Type B pancreatic cell (in vitro differentiated cells): ENCODE results near the gene CAMKMT. TPM values are rescaled to one million over a fixed set of nuclear protein-coding genes. Genes with fewer than 3 reads are reported as not detected.

Source experiments
- DNase-seq: peaks from one replicate; pipeline ENCODE4 v3.0.0; 2021; ENCODE audit warnings: mixed read lengths; ENCODE audit not compliant: unreplicated experiment; ENCODE audit errors: extremely low spot score
- H3K27ac Mint-ChIP-seq: 2 replicates; pipeline ENCODE4 v1.8.0; 2021; ENCODE audit warnings: mild to moderate bottlenecking, mixed read lengths
- H3K27me3 Mint-ChIP-seq: 2 replicates; pipeline ENCODE4 v1.8.0; 2021; ENCODE audit warnings: mixed read lengths
- H3K36me3 Mint-ChIP-seq: 2 replicates; pipeline ENCODE4 v1.8.0; 2021; ENCODE audit warnings: mixed read lengths
- H3K4me1 Mint-ChIP-seq: one replicate; pipeline ENCODE4 v1.8.0; 2021; ENCODE audit warnings: mixed read lengths; ENCODE audit not compliant: unreplicated experiment
- H3K4me3 Mint-ChIP-seq: 2 replicates; pipeline ENCODE4 v1.8.0; 2021; ENCODE audit warnings: mild to moderate bottlenecking, mixed read lengths
- H3K9me3 Mint-ChIP-seq: 2 replicates; pipeline ENCODE4 v1.8.0; 2021; ENCODE audit warnings: mixed read lengths
- CTCF ChIP-seq: fragments of 200-600 bp; sonication (generic); conservative IDR thresholded peaks from 2 replicates; pipeline ENCODE4 v1.5.0; 2021; ENCODE audit warnings: antibody characterized with exemption, mild to moderate bottlenecking
- total RNA-seq: library from RNA; stranded (reverse); gene quantifications from 2 replicates; pipeline ENCODE4 v1.2.1, GENCODE V29; 2021; ENCODE audit warnings: low replicate concordance

CAMKMT gene
- total RNA-seq, 1 donor from 2014 or later, result 7.7 TPM

DNA sequence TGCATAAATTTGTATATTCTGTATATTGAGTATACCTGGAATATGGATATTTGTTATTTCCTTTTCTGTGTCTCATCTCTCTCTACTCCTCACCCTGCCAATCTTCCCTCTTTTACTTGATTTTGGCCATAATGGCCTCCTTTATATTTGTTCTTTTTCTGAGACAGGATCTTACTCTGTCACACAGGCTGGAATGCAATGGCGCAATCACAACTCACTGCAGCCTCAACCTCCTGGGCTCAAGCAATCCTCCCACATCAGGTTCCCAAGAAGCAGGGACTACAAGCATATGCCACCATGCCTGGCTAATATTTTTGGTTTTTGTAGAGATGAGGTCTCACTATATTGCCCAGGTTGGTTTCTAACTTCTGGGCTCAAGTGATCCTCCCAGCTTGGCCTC lies 30.9 kb upstream of the CAMKMT start:
- H3K4me1 Mint-ChIP-seq, result no peaks in the 10 kb centered on the region
- no peak for DNase-seq
- H3K27ac Mint-ChIP-seq, result no peak overlapping the region

GRCh38 chr2:44333994-44334393 lies 27.8 kb upstream of the CAMKMT start:
- TF ChIP-seq CTCF, result no peak
- DNase-seq, result no peak
- H3K27ac Mint-ChIP-seq, result no peak overlapping the region
- H3K9me3 Mint-ChIP-seq, result no peaks in the 10 kb centered on the region
- H3K4me1 Mint-ChIP-seq, result no peaks in the 10 kb centered on the region
- no peaks in the 10 kb centered on the region for H3K27me3 Mint-ChIP-seq
- peaks cover 27% of the 10 kb centered on the region for H3K36me3 Mint-ChIP-seq
- H3K4me3 Mint-ChIP-seq, result no peak overlapping the region

More for the DNA sequence above, 30.9 kb upstream of the CAMKMT start:
- TF ChIP-seq CTCF, result no peak
- Mint-ChIP-seq H3K4me3 (no peak overlapping the region), H3K27me3 (no peaks in the 10 kb centered on the region), H3K9me3 (no peaks in the 10 kb centered on the region), H3K36me3 (peaks cover 26% of the 10 kb centered on the region)

- no peak overlapping the region for H3K4me3 Mint-ChIP-seq
Observed at GRCh38 chr2:44335806-44336538, 25.8 kb upstream of the CAMKMT start.

DNA sequence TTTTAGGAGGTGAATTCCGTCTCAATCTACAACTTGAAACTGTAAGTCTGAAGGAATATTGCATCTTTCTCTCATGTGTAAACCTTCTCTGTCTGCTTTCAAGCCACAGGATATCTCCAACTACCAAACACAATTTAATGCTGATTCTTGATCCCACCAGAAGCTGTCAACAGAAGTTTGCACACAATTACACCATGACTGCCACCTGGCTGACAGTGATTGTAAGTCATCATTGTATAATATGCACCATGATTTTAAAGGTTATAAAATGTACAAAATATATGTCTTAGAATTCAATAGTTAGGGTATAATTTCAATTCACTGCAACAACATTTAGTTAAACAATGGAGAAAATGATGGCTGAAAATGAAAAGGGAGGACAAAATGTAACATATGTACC lies 18.9 kb upstream of the CAMKMT start:
- H3K4me1 Mint-ChIP-seq, result no peaks in the 10 kb centered on the region
- peak; percentile 64 for TF ChIP-seq CTCF
- no peaks in the 10 kb centered on the region for H3K9me3 Mint-ChIP-seq
- no peaks in the 10 kb centered on the region for H3K27me3 Mint-ChIP-seq
- H3K4me3 Mint-ChIP-seq, result no peak overlapping the region
- H3K27ac Mint-ChIP-seq, result no peak overlapping the region
- DNase-seq, result no peak
- H3K36me3 Mint-ChIP-seq, result peaks cover 5% of the 10 kb centered on the region

More at GRCh38 chr2:44335806-44336538, 25.8 kb upstream of the CAMKMT start:
- Mint-ChIP-seq H3K4me1 (no peaks in the 10 kb centered on the region), H3K27me3 (no peaks in the 10 kb centered on the region), H3K36me3 (peaks cover 27% of the 10 kb centered on the region), H3K27ac (no peak overlapping the region), H3K9me3 (no peaks in the 10 kb centered on the region)
- no peak for TF ChIP-seq CTCF
- DNase-seq, result no peak

DNA sequence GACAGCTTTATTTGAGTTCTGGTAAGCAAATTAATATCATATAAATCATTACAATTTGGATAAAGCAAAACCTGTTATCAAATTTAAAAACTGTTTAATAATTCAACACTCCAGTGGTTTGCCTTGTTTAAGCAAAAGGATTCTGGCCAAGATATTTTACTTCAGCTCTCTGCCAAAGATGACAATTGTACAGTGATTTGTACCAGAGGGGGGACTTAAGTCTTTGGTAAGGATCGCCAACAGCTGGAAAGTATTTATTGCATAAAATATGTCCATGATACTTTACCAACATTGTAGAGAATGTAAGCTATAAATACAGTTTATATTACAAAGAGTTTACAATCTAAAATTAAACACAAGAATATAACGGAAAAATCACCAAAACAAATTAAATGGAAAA lies 14.2 kb upstream of the CAMKMT start:
- Mint-ChIP-seq H3K4me3 (no peak overlapping the region), H3K4me1 (peaks cover 10% of the 10 kb centered on the region), H3K36me3 (peaks cover 20% of the 10 kb centered on the region)

More for the DNA sequence above, 14.2 kb upstream of the CAMKMT start:
- Mint-ChIP-seq H3K9me3 (no peaks in the 10 kb centered on the region), H3K27me3 (no peaks in the 10 kb centered on the region), H3K27ac (no peak overlapping the region)
- DNase-seq, result no peak
- no peak for TF ChIP-seq CTCF
